ENCODE measurements around the gene PTCD2.

DNA sequence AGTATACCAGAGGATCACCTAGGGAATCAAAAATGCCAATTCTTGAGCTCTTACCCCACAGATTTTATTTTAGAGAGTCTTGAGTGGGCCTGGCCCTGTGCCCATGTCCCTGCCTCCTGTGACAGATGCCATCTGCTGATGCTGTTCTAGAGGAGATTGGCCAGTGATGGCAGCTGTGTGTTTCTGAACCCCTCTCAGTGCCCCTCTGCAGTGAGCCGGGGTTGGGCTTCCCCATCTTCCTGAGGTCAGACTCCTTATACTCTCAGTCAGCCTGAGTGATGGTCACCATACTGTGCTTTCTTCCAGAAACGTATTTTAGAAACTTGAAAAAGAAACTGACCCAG, 6.1 kb downstream of the PTCD2 start:
- no peak for TF ChIP-seq POLR2A (IDR thresholded peaks at IDR 0.05; ENCODE audit: low read depth, low read length)
- no peak for TF ChIP-seq PAX5 (IDR thresholded peaks at IDR 0.05; ENCODE audit: insufficient read depth, low read length, severe bottlenecking)
- no peak for TF ChIP-seq POU2F2 (IDR thresholded peaks at IDR 0.05; ENCODE audit: low read depth, low read length)

Measured in GM12891 (cell line).